ENCODE data around the gene EXOSC10. TPM values are rescaled to one million over a fixed set of nuclear protein-coding genes. Genes with fewer than 3 reads are reported as not detected.

Gene EXOSC10
- total and polyA plus RNA-seq, 2 experiments from 2014 or later: 52.3 to 69.3 TPM

- TF ChIP-seq CTCF (IDR thresholded peaks at IDR 0.05; ENCODE audit: low read depth, low read length): no peak
- H3K27me3 ChIP-seq: no peaks in the 10 kb centered on the region
- H3K4me3 ChIP-seq: no peak overlapping the region
- H3K4me1 ChIP-seq (ENCODE audit: low read depth): no peaks in the 10 kb centered on the region
- H3K9me3 ChIP-seq (ENCODE audit: low read depth): no peaks in the 10 kb centered on the region
- no peak for DNase-seq (ENCODE audit: low read depth in 1 of 2, low spot score in 1 of 2)
- no peak overlapping the region for H3K27ac ChIP-seq
- peaks cover 56% of the 10 kb centered on the region for H3K36me3 ChIP-seq
These were observed 34.7 kb upstream of the EXOSC10 start for GRCh38 chr1:11134251-11134897.

- no peaks in the 10 kb centered on the region for H3K9me3 ChIP-seq (ENCODE audit: low read depth)
- no peak overlapping the region for H3K27ac ChIP-seq
- no peak for DNase-seq (ENCODE audit: low read depth in 1 of 2, low spot score in 1 of 2)
- peaks cover 58% of the 10 kb centered on the region for H3K36me3 ChIP-seq
- no peaks in the 10 kb centered on the region for H3K27me3 ChIP-seq
- H3K4me3 ChIP-seq: no peak overlapping the region
- no peaks in the 10 kb centered on the region for H3K4me1 ChIP-seq (ENCODE audit: low read depth)
- TF ChIP-seq CTCF (IDR thresholded peaks at IDR 0.05; ENCODE audit: low read depth, low read length): no peak
These were observed 33.1 kb upstream of the EXOSC10 start for GRCh38 chr1:11132563-11133293.

- H3K27ac ChIP-seq: no peak overlapping the region
- no peaks in the 10 kb centered on the region for H3K4me1 ChIP-seq (ENCODE audit: low read depth)
- H3K4me3 ChIP-seq: no peak overlapping the region
- H3K36me3 ChIP-seq: peaks cover 59% of the 10 kb centered on the region
- no peaks in the 10 kb centered on the region for H3K9me3 ChIP-seq (ENCODE audit: low read depth)
- TF ChIP-seq CTCF (IDR thresholded peaks at IDR 0.05; ENCODE audit: low read depth, low read length): no peak
- H3K27me3 ChIP-seq: no peaks in the 10 kb centered on the region
- DNase-seq (ENCODE audit: low read depth in 1 of 2, low spot score in 1 of 2): no peak
These were observed 32.1 kb upstream of the EXOSC10 start for GRCh38 chr1:11131816-11132215.

GRCh38 chr1:11130406-11130805 lies 30.7 kb upstream of the EXOSC10 start:
- no peaks in the 10 kb centered on the region for H3K9me3 ChIP-seq (ENCODE audit: low read depth)
- H3K27me3 ChIP-seq: no peaks in the 10 kb centered on the region
- no peak overlapping the region for H3K4me3 ChIP-seq
- H3K27ac ChIP-seq: no peak overlapping the region
- peaks cover 65% of the 10 kb centered on the region for H3K36me3 ChIP-seq
- no peak for DNase-seq (ENCODE audit: low read depth in 1 of 2, low spot score in 1 of 2)
- no peak for TF ChIP-seq CTCF (IDR thresholded peaks at IDR 0.05; ENCODE audit: low read depth, low read length)
- H3K4me1 ChIP-seq (ENCODE audit: low read depth): no peaks in the 10 kb centered on the region

- Histone ChIP-seq H3K27me3 (no peaks in the 10 kb centered on the region), H3K4me1 (ENCODE audit: low read depth) (no peaks in the 10 kb centered on the region), H3K4me3 (no peak overlapping the region), H3K36me3 (peaks cover 69% of the 10 kb centered on the region), H3K9me3 (ENCODE audit: low read depth) (no peaks in the 10 kb centered on the region), H3K27ac (no peak overlapping the region)
- no peak for DNase-seq (ENCODE audit: low read depth in 1 of 2, low spot score in 1 of 2)
- no peak for TF ChIP-seq CTCF (IDR thresholded peaks at IDR 0.05; ENCODE audit: low read depth, low read length)
These were observed 30.2 kb upstream of the EXOSC10 start for GRCh38 chr1:11129649-11130390.
